Adrenal gland (tissue), 5 donors: ENCODE data around the gene DOK6.

Experiments
- CTCF ChIP-seq, 6 experiments: fragments of 450-650 bp in 4 of 6; fragments of 200-600 bp in 2 of 6; sonication (generic) in 1 of 6; IDR thresholded peaks; 1 replicate in 5 of 6; 2 replicates in 1 of 6; pipeline versions ENCODE4 v1.5.1 to v1.8.0; 2016 to 2021; ENCODE audit warnings: antibody characterized with exemption in 6 of 6, mild to moderate bottlenecking in 2 of 6, moderate library complexity in 1 of 6
- POLR2A ChIP-seq, 2 donors: fragments of 450-650 bp; IDR thresholded peaks; one replicate each; pipeline ENCODE4 v1.6.1; 2017; ENCODE audit warnings: antibody characterized with exemption in 2 of 2, mild to moderate bottlenecking in 2 of 2, moderate library complexity in 1 of 2
- donor health status: DM: no; HTN: no; CAD: no.

- TF ChIP-seq CTCF (IDR thresholded peaks at IDR 0.05) (no peak), POLR2A (IDR thresholded peaks at IDR 0.05) (no peak)
Measured at GRCh38 chr18:69840445-69840844, 439.8 kb downstream of the DOK6 start.
